ENCODE measurements around the gene ODF2.
"Not testable (repeated sequence)": the region's sequence is repeated elsewhere in the genome, so short reads cannot be mapped to it uniquely, and the experiment has no call there.

Gene ODF2

GRCh38 chr9:128423356-128423755, 32.5 kb upstream of the ODF2 start:
- not testable (repeated sequence) for DNase-seq (ENCODE audit: low read depth in 2 of 2)

DNA sequence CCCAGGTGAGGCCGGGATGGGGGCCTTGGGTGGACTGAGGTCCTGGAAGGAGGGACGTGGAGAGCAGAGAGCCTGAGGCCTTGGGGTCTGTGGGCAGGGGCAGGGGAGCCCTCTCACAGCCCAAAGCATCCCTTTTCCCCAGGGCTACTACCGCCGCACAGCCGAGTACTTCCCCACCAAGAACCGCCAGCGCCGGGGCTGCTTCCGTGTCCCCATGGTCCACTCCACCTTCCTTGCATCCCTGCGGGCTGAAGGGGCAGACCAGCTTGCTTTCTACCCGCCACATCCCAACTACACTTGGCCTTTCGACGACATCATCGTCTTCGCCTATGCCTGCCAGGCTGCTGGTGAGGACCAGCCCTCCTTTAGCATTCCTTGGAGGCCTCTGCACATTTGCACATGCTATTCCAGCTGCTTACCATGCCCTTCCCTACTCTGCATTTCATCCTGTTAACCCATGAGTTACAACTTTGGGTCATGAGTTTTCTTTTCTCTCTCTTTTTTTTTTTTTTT, 31.5 kb upstream of the ODF2 start:
- no peak for DNase-seq (ENCODE audit: low read depth in 2 of 2)

DNA sequence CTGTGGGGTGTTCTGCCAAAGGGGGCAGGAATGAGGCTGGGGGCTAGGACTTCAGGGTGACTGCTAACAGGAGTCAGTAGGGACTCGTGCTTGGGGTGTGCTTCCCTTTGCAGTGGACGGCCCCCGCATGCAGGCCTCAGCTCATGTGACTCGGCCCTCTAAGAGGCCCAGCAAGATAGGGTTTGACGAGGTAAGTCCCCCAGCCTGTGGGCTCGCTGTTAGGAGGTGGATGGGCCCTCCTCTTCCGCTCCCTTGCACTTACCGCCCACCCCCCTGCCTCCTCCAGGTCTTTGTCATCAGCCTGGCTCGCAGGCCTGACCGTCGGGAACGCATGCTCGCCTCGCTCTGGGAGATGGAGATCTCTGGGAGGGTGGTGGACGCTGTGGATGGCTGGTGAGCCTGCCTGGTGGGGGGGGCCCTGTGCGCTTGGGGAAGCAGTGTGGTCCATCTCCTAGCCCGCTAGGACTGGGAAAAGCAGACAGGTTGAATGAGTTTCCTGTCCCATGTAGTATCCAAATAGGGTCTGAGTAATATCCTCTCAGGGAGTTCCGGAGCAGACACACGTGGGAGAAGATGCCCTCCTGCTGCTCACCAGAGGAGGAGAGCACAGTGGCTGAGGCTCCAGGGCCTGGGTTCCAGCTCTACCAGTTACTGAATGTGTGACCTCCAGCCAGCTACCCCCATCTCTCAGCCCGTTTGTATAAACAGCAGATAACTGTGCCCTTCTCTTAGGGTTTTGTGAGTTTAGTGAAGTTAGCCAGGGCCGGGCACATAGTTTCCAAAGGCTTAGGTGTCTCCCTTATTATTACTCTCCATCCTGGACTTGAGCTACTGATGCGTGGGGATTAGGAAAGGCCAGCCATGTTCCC, 26.9 kb upstream of the ODF2 start:
- DNase-seq (ENCODE audit: low read depth in 2 of 2) = no peak

GRCh38 chr9:128429513-128430086, 26.2 kb upstream of the ODF2 start:
- no peak for DNase-seq (ENCODE audit: low read depth in 2 of 2)

- no peak for DNase-seq (ENCODE audit: low read depth in 2 of 2)
Observed at GRCh38 chr9:128431207-128431606, 24.6 kb upstream of the ODF2 start.

GRCh38 chr9:128434340-128434739, 21.5 kb upstream of the ODF2 start:
- DNase-seq (ENCODE audit: low read depth in 2 of 2) = no peak

DNA sequence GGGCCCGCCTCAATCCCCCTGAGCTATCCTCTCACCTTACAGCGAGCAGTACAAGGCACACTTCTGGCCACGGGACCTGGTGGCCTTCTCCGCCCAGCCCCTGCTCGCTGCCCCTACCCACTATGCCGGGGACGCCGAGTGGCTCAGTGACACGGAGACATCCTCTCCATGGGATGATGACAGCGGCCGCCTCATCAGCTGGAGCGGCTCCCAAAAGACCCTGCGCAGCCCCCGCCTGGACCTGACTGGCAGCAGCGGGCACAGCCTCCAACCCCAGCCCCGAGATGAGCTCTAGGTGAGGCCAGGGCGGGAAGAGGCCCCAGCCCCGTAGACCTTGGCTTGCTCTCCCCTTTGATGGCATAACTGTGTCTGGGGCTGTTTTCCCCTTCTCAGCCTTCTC, 20.2 kb upstream of the ODF2 start:
- DNase-seq (ENCODE audit: low read depth in 2 of 2) = no peak

DNA sequence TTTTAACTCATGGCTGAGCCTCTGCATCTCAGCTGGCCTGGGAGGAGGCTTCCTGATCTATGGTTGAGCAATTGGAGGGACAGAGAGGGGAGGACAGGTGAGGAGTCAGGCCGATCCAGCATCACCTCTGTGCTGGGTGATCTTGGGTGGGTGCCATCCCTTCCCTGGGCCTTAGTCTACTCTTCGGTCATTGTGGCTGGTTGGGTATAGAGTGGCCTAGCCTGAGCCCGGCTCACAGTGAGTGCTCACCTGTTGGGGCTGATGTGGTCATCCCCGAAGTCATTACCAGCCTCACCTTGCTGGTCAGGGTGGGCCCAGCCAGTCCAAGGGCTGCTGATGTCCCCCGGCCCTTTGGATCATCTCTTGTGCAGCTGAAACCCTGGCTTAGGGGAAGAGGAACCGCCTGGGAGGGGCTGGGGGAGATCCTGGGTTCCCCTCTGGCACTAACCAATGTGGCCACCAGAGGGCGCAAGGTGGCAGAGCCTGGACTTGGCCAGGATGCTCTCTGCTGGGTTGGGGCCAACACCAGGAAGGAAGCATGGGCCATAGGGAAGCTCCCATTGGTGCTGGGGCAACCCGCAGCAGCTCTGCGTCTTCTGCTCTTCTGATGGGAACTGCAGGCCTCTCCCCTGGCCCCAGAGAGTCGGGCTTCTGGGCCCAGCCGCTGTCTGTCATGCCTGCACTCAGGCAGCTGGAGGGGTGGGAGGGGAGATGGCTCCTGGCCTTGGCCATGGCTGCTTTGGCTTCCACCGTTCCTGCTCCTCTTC, 17.3 kb upstream of the ODF2 start:
- DNase-seq (ENCODE audit: low read depth in 2 of 2) = peak; percentile 82 to 95

DNA sequence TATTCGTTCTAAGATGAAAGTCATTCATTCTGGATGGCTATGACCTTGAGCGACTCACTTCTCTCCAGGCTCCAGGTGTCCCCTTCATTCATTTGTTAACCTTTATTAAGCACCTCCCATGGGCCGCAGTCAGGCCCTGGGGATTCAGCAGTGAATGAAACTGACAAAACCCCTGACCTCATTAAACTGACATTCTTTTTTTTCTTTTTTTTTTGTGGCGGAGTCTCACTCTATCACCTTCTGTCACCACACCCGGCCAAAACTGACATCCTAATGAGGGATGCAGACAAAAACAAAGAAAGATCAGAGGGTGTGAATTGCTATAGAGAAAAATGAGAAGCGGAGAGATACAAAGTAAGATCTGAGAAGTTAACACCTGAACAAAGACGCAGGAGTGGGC, 16.5 kb upstream of the ODF2 start:
- no peak for DNase-seq (ENCODE audit: low read depth in 2 of 2)

DNA sequence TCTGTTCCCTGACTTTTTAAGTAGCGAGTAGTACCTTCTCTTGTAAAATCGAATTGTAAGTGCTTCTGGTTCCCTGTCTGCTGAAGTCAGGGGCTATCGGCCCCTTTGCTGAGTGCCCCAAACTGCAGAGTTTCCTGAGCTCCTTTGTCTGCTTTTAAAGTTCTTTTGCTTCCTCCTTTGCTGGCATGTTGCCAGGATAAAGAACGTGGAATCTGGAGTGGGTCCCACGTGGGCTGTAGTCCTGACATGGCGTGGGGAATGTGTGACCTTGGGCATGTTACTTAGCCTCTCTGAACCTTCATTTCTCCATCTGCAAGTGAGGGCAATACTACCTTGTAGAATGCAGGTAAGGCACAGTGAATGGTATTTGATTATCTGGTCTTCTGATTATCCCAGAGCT, 13.7 kb upstream of the ODF2 start:
- no peak for DNase-seq (ENCODE audit: low read depth in 2 of 2)

GRCh38 chr9:128446505-128446904, 9.3 kb upstream of the ODF2 start:
- not testable (repeated sequence) for DNase-seq (ENCODE audit: low read depth in 2 of 2)

GRCh38 chr9:128448746-128449145, 7.1 kb upstream of the ODF2 start:
- DNase-seq (ENCODE audit: low read depth in 2 of 2) = no peak

GRCh38 chr9:128454991-128455390, 815 bp upstream of the ODF2 start:
- DNase-seq (ENCODE audit: low read depth in 2 of 2) = no peak

DNA sequence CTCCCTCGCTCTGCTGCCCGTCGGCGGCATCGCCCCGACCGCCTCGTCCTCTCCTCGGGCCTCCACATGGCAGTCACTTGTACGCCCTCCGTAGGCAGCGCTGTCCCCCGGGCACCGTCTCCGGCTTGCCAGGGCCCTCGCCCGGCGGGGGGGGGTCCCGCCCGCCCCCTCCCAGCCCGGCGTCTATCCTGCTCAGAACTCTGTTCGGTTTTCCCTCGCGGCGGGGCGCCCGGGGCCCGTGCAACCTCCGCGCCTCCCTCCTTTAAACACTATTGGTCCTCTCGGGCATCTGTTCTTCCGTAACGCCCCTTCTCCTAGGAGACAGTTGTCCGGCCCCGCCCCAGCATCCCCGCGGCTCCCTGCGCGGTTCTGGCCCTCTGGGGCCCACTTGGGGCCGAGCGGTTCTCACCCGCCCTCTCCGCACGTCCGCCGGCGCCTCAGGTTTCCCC, 831 bp downstream of the ODF2 start:
- peak; percentile 42 to 72 for DNase-seq (ENCODE audit: low read depth in 2 of 2)

DNA sequence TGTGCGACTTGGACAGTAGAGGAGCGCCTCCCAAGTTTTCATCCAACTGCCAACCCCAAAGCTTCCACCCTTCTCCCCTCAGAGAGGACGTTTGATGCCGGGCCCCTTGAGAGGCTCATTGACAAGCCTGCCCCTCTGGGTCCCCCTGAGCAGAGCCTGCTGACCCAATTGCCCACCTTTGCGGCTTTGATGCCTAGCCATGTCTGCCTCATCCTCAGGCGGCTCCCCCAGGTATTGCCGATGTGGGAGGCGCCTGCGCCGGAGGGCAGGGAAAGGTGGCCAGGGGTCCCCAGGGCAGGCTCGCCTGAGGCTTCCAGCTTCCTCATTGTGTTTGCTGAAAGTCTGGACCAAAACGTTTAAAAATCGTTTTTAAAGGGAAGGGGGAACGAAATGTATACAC, 1.4 kb downstream of the ODF2 start:
- DNase-seq (ENCODE audit: low read depth in 2 of 2) = no peak

DNA sequence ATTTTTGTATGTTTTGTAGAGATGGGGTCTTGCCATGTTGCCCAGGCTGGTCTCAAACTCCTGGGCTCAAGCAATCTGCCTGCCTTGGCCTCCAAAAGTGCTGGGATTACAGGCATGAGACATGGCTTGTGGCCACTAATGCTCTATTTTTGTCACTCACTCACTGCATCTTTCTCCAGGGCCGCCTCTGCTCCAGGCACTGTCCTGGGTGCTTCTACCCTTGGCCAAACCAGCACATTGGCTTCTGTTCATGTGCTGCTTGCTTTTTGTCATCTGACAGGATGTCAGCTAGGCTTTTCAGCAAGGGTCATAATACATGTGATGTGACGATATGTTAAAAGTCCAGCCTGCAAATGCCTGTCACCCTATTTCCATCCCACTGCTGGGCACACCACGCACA, 3.2 kb downstream of the ODF2 start:
- no peak for DNase-seq (ENCODE audit: low read depth in 2 of 2)

DNA sequence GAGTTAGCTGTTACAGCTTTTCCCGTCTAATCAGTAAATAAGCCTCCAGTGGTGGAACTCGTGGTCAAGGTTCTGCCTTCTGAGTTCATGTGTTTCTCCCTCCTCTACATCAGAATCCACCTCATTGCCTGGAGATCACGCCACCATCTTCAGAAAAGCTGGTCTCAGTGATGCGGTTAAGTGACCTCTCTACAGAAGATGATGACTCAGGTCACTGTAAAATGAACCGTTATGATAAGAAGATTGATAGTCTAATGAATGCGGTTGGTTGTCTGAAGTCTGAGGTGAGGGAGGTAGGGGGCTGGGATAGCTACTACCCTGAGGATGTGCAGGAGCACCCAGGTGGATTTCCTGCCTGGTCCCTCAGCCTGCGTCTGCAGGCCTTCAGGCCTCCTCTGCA, 13.3 kb downstream of the ODF2 start:
- DNase-seq (ENCODE audit: low read depth in 2 of 2) = no peak

DNA sequence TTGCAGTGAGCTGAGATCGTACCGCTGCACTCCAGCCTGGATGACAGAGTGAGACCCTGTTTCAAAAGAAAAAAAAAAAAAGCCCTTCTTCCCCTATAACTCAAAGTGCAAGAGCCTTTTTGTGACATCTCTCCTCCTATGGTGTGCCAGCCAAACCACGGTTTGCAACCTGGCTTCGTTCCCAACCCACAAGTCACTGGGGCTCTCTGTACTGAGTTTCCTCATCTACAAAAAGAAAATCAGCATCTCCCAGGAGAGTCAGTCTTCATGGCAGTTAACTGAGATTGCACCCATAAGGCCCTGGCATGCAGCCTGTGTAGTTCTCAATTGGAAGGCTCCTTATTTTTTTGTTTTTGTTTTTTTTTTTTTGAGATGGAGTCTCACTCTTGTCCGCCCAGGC, 14.8 kb downstream of the ODF2 start:
- no peak for DNase-seq (ENCODE audit: low read depth in 2 of 2)

DNA sequence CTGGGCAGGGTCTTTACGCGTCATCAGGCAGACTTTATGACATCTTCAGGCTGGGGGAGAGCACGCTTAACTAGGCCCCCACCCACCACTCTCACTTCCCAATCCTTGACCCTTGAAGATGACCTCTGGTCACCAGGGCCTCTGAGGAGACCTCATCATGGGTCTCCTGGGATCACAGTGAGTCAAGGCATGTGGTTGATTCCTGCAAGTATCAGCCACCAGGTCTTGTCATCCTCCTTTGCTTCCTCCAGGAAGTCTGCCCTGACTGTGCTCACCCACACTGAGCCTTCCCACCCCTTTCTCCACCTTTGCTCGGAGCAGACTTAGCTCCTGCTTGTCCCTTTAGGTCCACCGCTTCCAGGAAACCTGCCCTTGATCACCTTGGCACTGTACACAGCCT, 17.3 kb downstream of the ODF2 start:
- no peak for DNase-seq (ENCODE audit: low read depth in 2 of 2)

DNA sequence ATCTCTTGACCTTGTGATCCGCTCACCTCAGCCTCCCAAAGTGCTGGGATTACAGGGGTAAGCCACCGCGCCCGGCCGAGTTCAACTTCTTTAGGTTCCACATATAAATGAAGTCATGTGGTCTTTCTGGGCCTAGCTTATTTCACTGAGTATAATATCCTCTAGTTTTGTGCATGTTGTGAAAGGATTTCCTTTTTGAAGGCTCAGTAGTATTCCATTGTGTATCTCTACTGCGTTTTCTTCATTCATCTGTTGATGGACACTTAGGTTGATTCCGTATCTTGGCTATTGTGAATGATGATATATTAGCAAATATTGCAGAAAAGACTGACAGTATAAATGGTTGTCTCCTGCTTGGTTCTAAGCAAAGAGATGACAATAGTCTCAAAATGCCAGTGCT, 20.1 kb downstream of the ODF2 start:
- DNase-seq (ENCODE audit: low read depth in 2 of 2) = no peak

GRCh38 chr9:128479262-128479661, 23.5 kb downstream of the ODF2 start:
- no peak for DNase-seq (ENCODE audit: low read depth in 2 of 2)

GRCh38 chr9:128481561-128481960, 25.8 kb downstream of the ODF2 start:
- no peak for DNase-seq (ENCODE audit: low read depth in 2 of 2)

- DNase-seq (ENCODE audit: low read depth in 2 of 2) = no peak
Observed at GRCh38 chr9:128482186-128482585, 26.4 kb downstream of the ODF2 start.
